K562 (cell line): ENCODE data around the gene MUC3A. TPM values are rescaled to one million over a fixed set of nuclear protein-coding genes. Genes with fewer than 3 reads are reported as not detected.
A peak's percentile ranks its signal among the peaks of the same experiment; 100 is the strongest.
"Not testable (repeated sequence)": the region's sequence is repeated elsewhere in the genome, so short reads cannot be mapped to it uniquely, and the experiment has no call there.

ENCODE experiments used
- ATAC-seq: fragments of 200-7000 bp; cut with Tn5 transposase; 3 replicates; pipeline ENCODE4 v1.9.1; 2020; ENCODE audit warnings: moderate library complexity
- BruUV-seq: library from RNA; stranded (reverse); fragments of 400-500 nt; replicated peaks from 2 replicates; lab custom pipeline; 2021; lab: Mats Ljungman, UMichigan
- CTCF ChIA-PET: fragments of 300-600 bp; formaldehyde crosslinking; extraction: SDS; loops from one replicate; lab custom pipeline; 2021; ENCODE audit warnings: low intra/inter-chr PET ratio; lab: Yijun Ruan, JAX
- POLR2A ChIA-PET: fragments of 300-600, 350-650 bp; sonication (Branson Sonifier 250); formaldehyde crosslinking; extraction: SDS; loops from one replicate; lab custom pipeline; 2021; ENCODE audit warnings: antibody characterized with exemption, inconsistent platforms; lab: Yijun Ruan, JAX
- DNase-seq, 4 experiments: peaks; one replicate each; pipeline versions ENCODE4 v3.0.0 to v3.0.0-alpha.2; 2011 to 2018; ENCODE audit warnings: low spot score in 3 of 4, mixed read lengths in 3 of 4; ENCODE audit errors: extremely low read depth in 1 of 4
- FAIRE-seq: peaks from 2 replicates; lab custom pipeline; 2011; peaks lifted over from hg19 to GRCh38; lab: Jason Lieb, UNC
- H2AFZ ChIP-seq: 2 replicates; pipeline ENCODE4 v1.6.0; 2011; ENCODE audit warnings: low read depth, low read length, control low read depth, inconsistent platforms
- H3K27ac ChIP-seq: fragments of 200-600 bp; 3 replicates; pipeline ENCODE4 v1.8.0; 2011; ENCODE audit warnings: low read depth, mild to moderate bottlenecking, control low read depth, inconsistent platforms, low read length, moderate library complexity, mixed read lengths; ENCODE audit errors: extremely low read depth
- H3K27me3 ChIP-seq, 2 experiments: fragments of 300-600 bp in 1 of 2; 2 replicates in 1 of 2; 3 replicates in 1 of 2; pipeline versions ENCODE4 v1.6.0 to v1.8.0; 2011; ENCODE audit warnings: inconsistent platforms in 2 of 2, low read length in 2 of 2, mild to moderate bottlenecking in 1 of 2, mixed read lengths in 1 of 2, moderate library complexity in 1 of 2; ENCODE audit not compliant: control insufficient read depth in 2 of 2, insufficient read depth in 2 of 2
- H3K36me3 ChIP-seq: fragments of 300-600 bp; 3 replicates; pipeline ENCODE4 v1.8.0; 2011; ENCODE audit warnings: mild to moderate bottlenecking, low read length, inconsistent platforms; ENCODE audit not compliant: control insufficient read depth, insufficient read depth
- H3K4me1 ChIP-seq, 2 experiments: fragments of 200-600 bp in 1 of 2; replicated peaks in 1 of 2; 2 replicates in 1 of 2; 3 replicates in 1 of 2; pipeline versions ENCODE4 v1.5.1 to v1.8.0; 2011; ENCODE audit warnings: inconsistent platforms in 2 of 2, low read length in 2 of 2, mild to moderate bottlenecking in 1 of 2, mixed read lengths in 1 of 2, moderate library complexity in 1 of 2; ENCODE audit not compliant: control insufficient read depth in 2 of 2, insufficient read depth in 2 of 2
- H3K4me2 ChIP-seq: 2 replicates; pipeline ENCODE4 v1.6.1; 2011; ENCODE audit warnings: low read length, control low read depth, inconsistent platforms, mixed read lengths; ENCODE audit not compliant: insufficient read depth
- H3K4me3 ChIP-seq: fragments of 200-600 bp; sonication (generic), shearing (Covaris generic); 2 replicates; pipeline ENCODE4 v1.5.1; 2016; ENCODE audit warnings: control low read depth, inconsistent platforms
- H3K79me2 ChIP-seq: fragments of 200-600 bp; 3 replicates; pipeline ENCODE4 v1.8.0; 2011; ENCODE audit warnings: low read length, inconsistent platforms; ENCODE audit not compliant: control insufficient read depth, insufficient read depth
- H3K9ac ChIP-seq, 2 experiments: 2 replicates each; pipeline versions ENCODE4 v1.6.0 to v1.6.1; 2011; ENCODE audit warnings: low read depth in 2 of 2, low read length in 2 of 2, control low read depth in 1 of 2, inconsistent platforms in 1 of 2, mild to moderate bottlenecking in 1 of 2, mixed read lengths in 1 of 2; ENCODE audit not compliant: insufficient read depth in 1 of 2
- H3K9me1 ChIP-seq: one replicate; pipeline ENCODE4 v1.6.0; 2011; ENCODE audit warnings: inconsistent platforms, mild to moderate bottlenecking, low read length, moderate library complexity; ENCODE audit not compliant: control insufficient read depth, insufficient read depth
- H3K9me3 ChIP-seq: replicated peaks from 2 replicates; pipeline ENCODE4 v1.5.1; 2011; ENCODE audit warnings: low read depth, low read length, inconsistent platforms; ENCODE audit not compliant: control insufficient read depth, insufficient read depth
- H4K20me1 ChIP-seq: replicated peaks from 2 replicates; pipeline ENCODE4 v1.6.1; 2011; ENCODE audit warnings: low read length, inconsistent platforms, mixed read lengths; ENCODE audit not compliant: control insufficient read depth, insufficient read depth
- C11orf30 ChIP-seq: fragments of 450-650 bp; IDR thresholded peaks from 2 replicates; pipeline ENCODE4 v1.6.1; 2016; ENCODE audit warnings: low read depth, mild to moderate bottlenecking
- HDAC8 ChIP-seq: fragments of 450-650 bp; IDR thresholded peaks from 2 replicates; pipeline ENCODE4 v1.6.1; 2016; ENCODE audit warnings: mild to moderate bottlenecking, missing genetic modification characterization, moderate library complexity, missing compliant biosample characterization
- HINFP ChIP-seq: fragments of 450-650 bp; conservative IDR thresholded peaks from 2 replicates; pipeline ENCODE4 v1.6.1; 2016; ENCODE audit warnings: missing genetic modification characterization, low read depth, mild to moderate bottlenecking, control low read depth, missing compliant biosample characterization
- MAFG ChIP-seq: fragments of 450-650 bp; conservative IDR thresholded peaks from 2 replicates; pipeline ENCODE4 v1.6.1; 2016; ENCODE audit warnings: missing genetic modification characterization, missing compliant biosample characterization
- MAFK ChIP-seq: IDR thresholded peaks from 2 replicates; pipeline ENCODE4 v1.6.1; 2011; ENCODE audit warnings: low read length, improper control_type of control experiment
- NFE2 ChIP-seq: IDR thresholded peaks from 2 replicates; pipeline ENCODE4 v1.6.1; 2014; ENCODE audit warnings: antibody characterized with exemption, low read depth
- NR2C1 ChIP-seq, 2 experiments: fragments of 450-650 bp; IDR thresholded peaks; 2 replicates each; pipeline ENCODE4 v1.6.1; 2017; ENCODE audit warnings: mild to moderate bottlenecking in 2 of 2, antibody characterized with exemption in 1 of 2, inconsistent platforms in 1 of 2, missing compliant biosample characterization in 1 of 2, missing genetic modification characterization in 1 of 2
- TRIM24 ChIP-seq, 2 experiments: fragments of 450-650 bp; IDR thresholded peaks; 2 replicates each; pipeline ENCODE4 v1.6.1; 2016
- ZKSCAN1 ChIP-seq: fragments of 150-350 bp; IDR thresholded peaks from 2 replicates; pipeline ENCODE4 v1.6.1; 2016; ENCODE audit warnings: low read depth, low read length
- ZNF316 ChIP-seq: fragments of 450-650 bp; IDR thresholded peaks from 2 replicates; pipeline ENCODE4 v1.6.1; 2016
- ZNF592 ChIP-seq: fragments of 450-650 bp; IDR thresholded peaks from 2 replicates; pipeline ENCODE4 v1.6.1; 2017; ENCODE audit warnings: antibody characterized with exemption, mild to moderate bottlenecking
- WGBS: fragments of 100-300 bp; shearing (Covaris generic); methylation state at CpG from one replicate; pipeline ENCODE4 v1.1.6; 2016; ENCODE audit warnings: low coverage, mixed read lengths; ENCODE audit not compliant: insufficient coverage; ENCODE audit errors: missing lambda C conversion rate; 5-methylcytosine and 5-hydroxymethylcytosine counted together
- in situ Hi-C: fragments of 300-500 bp; cut with MboI; formaldehyde crosslinking; loops from 4 replicates; pipeline ENCODE4 v1.15.0; 2018; ENCODE audit warnings: inconsistent platforms, mixed read lengths
- intact Hi-C: fragments of 100-400 bp; cut with micrococcal nuclease; formaldehyde crosslinking; loops from 2 replicates; pipeline ENCODE4 v1.14.2; 2022
- polyA plus RNA-seq, 8 experiments: library from polyadenylated mRNA; depleted of rRNA in 4 of 8; stranded (reverse) in 5 of 8; unstranded in 3 of 8; fragments of >200 nt; fragmentation: Nextera tagmentation in 2 of 8; fragmentation: Illumina TruSeq in 1 of 8; extraction: Ambion mirVana in 2 of 8; extraction: Trizol in 1 of 8; gene quantifications; 2 replicates each; pipeline versions ENCODE4 v1.2.1 to v1.2.3, GENCODE V29; 2011 to 2014; ENCODE audit warnings: inconsistent platforms in 1 of 8, missing spikeins in 1 of 8
- total RNA-seq, 7 experiments: library from RNA; depleted of rRNA in 6 of 7; stranded (reverse); fragments of >200 nt in 6 of 7; fragmentation: Illumina TruSeq in 2 of 7; extraction: Trizol in 2 of 7; gene quantifications; 2 replicates each; pipeline versions ENCODE4 v1.2.1 to v1.2.3, GENCODE V29; 2011 to 2021; ENCODE audit warnings: low replicate concordance in 1 of 7
- TF ChIP-seq, protein P1 (sequence below), 3 experiments: fragments of 200-800 bp in 1 of 3; sonication (Bioruptor generic) in 1 of 3; sonication (generic) in 1 of 3; formaldehyde crosslinking in 1 of 3; IDR thresholded peaks; 2 replicates each; pipeline versions ENCODE4 v1.6.1 to v1.8.0; 2016 to 2022; ENCODE audit warnings: mild to moderate bottlenecking in 2 of 3, missing compliant biosample characterization in 2 of 3, missing genetic modification characterization in 2 of 3, missing genetic modification reagents in 1 of 3

The MUC3A gene
- total and polyA plus RNA-seq, 9 of the 15 experiments (the other 6 are each of a cell fraction or from before 2014, with no cell fraction given) = 0.06 to 2.2 (median 0.20) TPM; not detected in 1

DNA sequence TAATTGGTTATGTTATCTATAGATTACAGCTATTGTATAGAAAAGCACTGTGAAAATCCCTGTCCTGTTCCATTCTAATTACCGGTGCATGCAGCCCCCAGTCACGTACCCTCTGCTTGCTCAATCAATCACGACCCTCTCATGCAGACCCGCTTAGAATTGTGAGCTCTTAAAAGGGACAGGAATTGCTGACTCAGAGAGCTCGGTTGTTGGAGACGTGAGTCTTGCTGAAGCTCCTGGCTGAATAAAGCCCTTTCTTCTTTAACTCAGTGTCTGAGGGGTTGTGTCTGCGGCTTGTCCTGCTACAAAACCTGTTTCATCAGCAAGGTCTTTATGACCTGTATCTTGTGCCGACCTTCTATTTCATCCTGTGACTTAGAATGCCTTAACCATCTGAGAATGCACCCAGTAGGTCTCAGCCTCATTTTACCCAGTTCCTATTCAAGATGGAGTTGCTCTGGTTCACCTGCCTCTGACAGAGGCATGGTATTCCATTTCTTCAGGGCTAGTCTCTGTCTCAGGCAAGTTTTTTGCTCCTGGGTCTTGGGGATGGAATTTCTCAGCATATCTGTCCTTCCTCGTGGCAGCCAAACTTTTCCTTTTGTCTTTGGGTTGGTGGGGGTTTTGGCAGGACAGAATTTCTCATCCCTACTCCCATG, 29.4 kb upstream of the MUC3A start:
- in situ Hi-C loops = loop anchor here (25.0 kb wide), 1 partner anchor 367 kb away; no protein-coding TSS in a partner anchor
- intact Hi-C loops, H3K9ac ChIP-seq: not testable (repeated sequence)

More for the DNA sequence above, 29.4 kb upstream of the MUC3A start:
- H3K9me3 ChIP-seq; CTCF ChIA-PET; H3K79me2 ChIP-seq; POLR2A ChIA-PET; H4K20me1 ChIP-seq; H3K4me1 ChIP-seq; H3K36me3 ChIP-seq; BruUV-seq; H3K9me1 ChIP-seq; ATAC-seq; H3K4me2 ChIP-seq; H3K27me3 ChIP-seq; H3K27ac ChIP-seq; H3K4me3 ChIP-seq; FAIRE-seq; DNase-seq; TF ChIP-seq NR2C1 (tag; IDR thresholded peaks at IDR 0.05): not testable (repeated sequence)
- TF ChIP-seq ZKSCAN1 (0 out of 2 replicates have a peak, but pooled peaks have one; percentile 37), HINFP (peak; percentile 57; the same call in 1 of the 2 replicates), NR2C1 (IDR thresholded peaks at IDR 0.05) (peak; percentile 40; the same call in 1 of the 2 replicates), C11orf30 (peak; percentile 81), NFE2 (peak; percentile 56), ZNF316 (peak; percentile 88), TRIM24 (IDR thresholded peaks at IDR 0.05) (0 out of 4 replicates have a peak, but pooled peaks of 1 of the 2 experiments have one; percentile 10), MAFK (peak; percentile 12; the same call in 1 of the 2 replicates), HDAC8 (tag) (peak; percentile 57; the same call in 1 of the 2 replicates), ZNF592 (peak; percentile 88), MAFG (tag) (peak; percentile 64; the same call in 1 of the 2 replicates)
- TF ChIP-seq, protein P1, sequence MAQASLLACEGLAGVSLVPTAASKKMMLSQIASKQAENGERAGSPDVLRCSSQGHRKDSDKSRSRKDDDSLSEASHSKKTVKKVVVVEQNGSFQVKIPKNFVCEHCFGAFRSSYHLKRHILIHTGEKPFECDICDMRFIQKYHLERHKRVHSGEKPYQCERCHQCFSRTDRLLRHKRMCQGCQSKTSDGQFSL (CRISPR knock-in tag; IDR thresholded peaks at IDR 0.05) = not testable (repeated sequence)
- TF ChIP-seq, protein P1 (tag; IDR thresholded peaks at IDR 0.05) = peak in 1 of 2 experiments; percentile 68; a peak in 1 of 4 replicates
- 27% methylated on average over 9 of the region's 9 CpGs for WGBS
- peak overlapping the region; percentile 3; the same call in 1 of the 2 replicates for H2AFZ ChIP-seq
